HEK293T (cell line): ENCODE measurements around the gene PIAS1.

Experiments used
- FOXK2 ChIP-seq: fragments of 450-650 bp; IDR thresholded peaks from 2 replicates; pipeline ENCODE4 v1.6.1; 2016; ENCODE audit warnings: mild to moderate bottlenecking
- SP1 ChIP-seq: fragments of 450-650 bp; IDR thresholded peaks from 2 replicates; pipeline ENCODE4 v1.6.1; 2017

DNA sequence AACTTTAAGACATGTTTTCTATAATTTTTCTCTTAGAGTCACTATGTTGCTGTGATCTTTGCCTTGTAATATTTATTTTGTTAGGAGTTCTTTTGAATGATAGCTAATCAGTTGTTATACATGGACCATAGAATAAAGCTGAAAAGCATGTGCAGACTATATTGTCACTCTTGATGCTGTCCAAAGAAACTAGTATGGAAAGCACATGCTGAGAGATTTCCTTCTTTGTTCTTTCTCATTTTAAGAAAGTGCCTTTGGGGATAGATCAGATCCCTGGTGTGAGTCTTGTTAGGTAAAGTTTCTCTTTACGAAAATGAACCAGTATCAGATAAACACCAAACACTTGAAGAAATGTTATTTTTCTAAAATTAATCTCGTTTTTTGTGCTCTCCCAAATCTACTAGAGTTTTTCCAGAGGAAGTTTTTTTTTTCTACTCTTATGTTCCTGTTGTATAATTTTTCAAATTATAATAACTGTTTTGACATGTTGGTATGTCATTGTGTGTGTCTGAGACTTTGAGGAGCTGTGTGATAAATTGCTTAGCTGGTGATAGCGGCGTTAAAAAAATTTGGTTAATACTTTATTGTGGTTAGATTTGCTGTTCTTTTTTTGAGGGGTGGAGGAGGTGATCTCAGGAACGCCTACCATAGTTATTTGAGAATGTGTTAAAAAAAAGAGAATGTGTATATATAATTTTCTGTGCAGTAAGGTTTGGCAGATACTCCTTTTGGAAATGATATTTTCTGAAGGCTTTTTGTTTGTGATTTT lies 2.2 kb downstream of the PIAS1 start:
- TF ChIP-seq SP1 (no peak), FOXK2 (no peak)
